PFSK-1 (cell line): ENCODE measurements around the gene R3HCC1L.

Experiments
- POLR2AphosphoS5 ChIP-seq: IDR thresholded peaks from 2 replicates; pipeline ENCODE4 v1.6.1; 2012; ENCODE audit warnings: low read depth, mild to moderate bottlenecking, control low read depth, low read length, moderate library complexity
- REST ChIP-seq, 2 experiments: IDR thresholded peaks; 2 replicates each; pipeline versions ENCODE4 v1.6.1 to v1.8.0; 2011 to 2012; ENCODE audit warnings: low read depth in 2 of 2, low read length in 2 of 2, control low read depth in 1 of 2, inconsistent platforms in 1 of 2, mild to moderate bottlenecking in 1 of 2, moderate library complexity in 1 of 2; ENCODE audit not compliant: insufficient read depth in 1 of 2
- SIN3A ChIP-seq: IDR thresholded peaks from 2 replicates; pipeline ENCODE4 v1.6.1; 2012; ENCODE audit warnings: mild to moderate bottlenecking, low read length, moderate library complexity, borderline replicate concordance; ENCODE audit not compliant: insufficient read depth
- TAF1 ChIP-seq: IDR thresholded peaks from 2 replicates; pipeline ENCODE4 v1.6.1; 2012; ENCODE audit warnings: low read length, control low read depth, borderline replicate concordance; ENCODE audit not compliant: insufficient read depth

GRCh38 chr10:98293550-98294269 is 159.3 kb downstream of the R3HCC1L start:
- no peak for TF ChIP-seq REST (IDR thresholded peaks at IDR 0.05; ENCODE audit: insufficient read depth in 1 of 2, low read depth in 2 of 2, low read length in 2 of 2)
- no peak for TF ChIP-seq POLR2AphosphoS5
- no peak for TF ChIP-seq SIN3A
- no peak for TF ChIP-seq TAF1
